GM12878 (cell line): ENCODE measurements around the gene TBC1D19. TPM values are rescaled to one million over a fixed set of nuclear protein-coding genes. Genes with fewer than 3 reads are reported as not detected.

ENCODE experiments used
- RUNX3 ChIP-seq: IDR thresholded peaks from 2 replicates; pipeline ENCODE4 v1.6.1; 2012; ENCODE audit warnings: low read length, inconsistent platforms
- polyA plus RNA-seq, 11 experiments: library from polyadenylated mRNA; depleted of rRNA in 4 of 11; unstranded in 6 of 11; stranded (reverse) in 5 of 11; fragments of >200 nt; fragmentation: Nextera tagmentation in 4 of 11; fragmentation: Illumina TruSeq in 1 of 11; extraction: Ambion mirVana in 4 of 11; extraction: Trizol in 1 of 11; gene quantifications; 1 replicate in 1 of 11; 2 replicates in 10 of 11; pipeline versions ENCODE4 v1.2.1 to v1.2.3, GENCODE V29; 2011 to 2016; ENCODE audit warnings: inconsistent platforms in 2 of 11, missing spikeins in 2 of 11, low read depth in 1 of 11
- total RNA-seq, 4 experiments: library from RNA; depleted of rRNA in 3 of 4; stranded (reverse); fragments of >200 nt in 3 of 4; fragmentation: Illumina TruSeq in 1 of 4; extraction: Trizol in 1 of 4; gene quantifications; 2 replicates each; pipeline versions ENCODE4 v1.2.1 to v1.2.3, GENCODE V29; 2013 to 2021
- TF ChIP-seq, protein P1 (sequence below): IDR thresholded peaks from 2 replicates; pipeline ENCODE4 v1.6.1; 2012; ENCODE audit warnings: improper control_type of control experiment, low read depth, low read length; ENCODE audit not compliant: insufficient replicate concordance
- TF ChIP-seq, protein P2 (sequence below): fragments of 450-650 bp; IDR thresholded peaks from 2 replicates; pipeline ENCODE4 v1.6.1; 2016; ENCODE audit warnings: mild to moderate bottlenecking
- TF ChIP-seq, protein P3 (sequence below): fragments of 450-650 bp; IDR thresholded peaks from 2 replicates; pipeline ENCODE4 v1.6.1; 2017; ENCODE audit warnings: mild to moderate bottlenecking, moderate library complexity

Gene TBC1D19
- total and polyA plus RNA-seq, 10 of the 15 experiments (the other 5 are each of a cell fraction or from before 2014, with no cell fraction given): 0.29 to 3.9 (median 2.1) TPM

DNA sequence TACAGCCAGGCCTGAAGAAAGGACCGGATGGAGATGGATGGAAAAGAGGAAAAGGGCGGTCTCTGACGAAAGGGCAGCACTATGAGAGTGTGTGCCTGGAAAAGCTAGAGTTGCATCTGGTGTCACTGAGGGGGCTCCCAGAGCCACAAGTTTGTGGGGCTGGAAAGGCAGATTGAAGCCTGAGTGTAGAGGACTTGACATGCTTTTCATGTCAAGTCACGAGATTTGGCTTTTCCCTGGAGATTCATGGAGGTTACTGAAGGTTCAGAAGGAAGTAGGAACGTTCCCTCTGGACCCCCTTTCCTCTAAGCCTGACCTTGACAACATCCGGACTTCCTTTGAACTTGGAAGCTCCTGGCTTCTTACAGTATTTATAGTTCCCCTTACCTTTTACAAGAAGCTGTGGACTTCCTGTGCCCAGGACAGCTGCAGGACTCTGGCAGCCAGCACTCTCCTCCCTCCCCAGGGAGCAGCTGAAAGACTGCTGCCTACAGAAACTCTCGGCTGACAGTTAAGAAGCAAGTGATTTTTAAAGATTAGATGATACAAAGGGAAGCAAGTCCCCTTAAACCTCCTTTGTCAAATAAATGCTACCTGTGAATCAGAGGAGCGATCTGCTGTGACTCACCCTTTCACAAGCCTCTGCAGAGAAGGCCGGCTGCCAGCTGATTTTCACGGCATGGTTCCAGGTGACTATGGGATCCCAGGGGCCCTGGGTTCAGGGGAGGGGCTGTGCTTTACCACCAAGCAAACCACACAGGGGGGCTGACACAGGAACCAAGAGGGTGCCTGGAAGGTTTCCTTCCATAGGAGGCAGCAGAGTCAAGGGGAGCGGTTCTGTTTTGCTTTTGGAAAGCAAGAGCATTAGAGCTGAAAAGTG is 203.8 kb downstream of the TBC1D19 start (continued):
- TF ChIP-seq, protein P1, sequence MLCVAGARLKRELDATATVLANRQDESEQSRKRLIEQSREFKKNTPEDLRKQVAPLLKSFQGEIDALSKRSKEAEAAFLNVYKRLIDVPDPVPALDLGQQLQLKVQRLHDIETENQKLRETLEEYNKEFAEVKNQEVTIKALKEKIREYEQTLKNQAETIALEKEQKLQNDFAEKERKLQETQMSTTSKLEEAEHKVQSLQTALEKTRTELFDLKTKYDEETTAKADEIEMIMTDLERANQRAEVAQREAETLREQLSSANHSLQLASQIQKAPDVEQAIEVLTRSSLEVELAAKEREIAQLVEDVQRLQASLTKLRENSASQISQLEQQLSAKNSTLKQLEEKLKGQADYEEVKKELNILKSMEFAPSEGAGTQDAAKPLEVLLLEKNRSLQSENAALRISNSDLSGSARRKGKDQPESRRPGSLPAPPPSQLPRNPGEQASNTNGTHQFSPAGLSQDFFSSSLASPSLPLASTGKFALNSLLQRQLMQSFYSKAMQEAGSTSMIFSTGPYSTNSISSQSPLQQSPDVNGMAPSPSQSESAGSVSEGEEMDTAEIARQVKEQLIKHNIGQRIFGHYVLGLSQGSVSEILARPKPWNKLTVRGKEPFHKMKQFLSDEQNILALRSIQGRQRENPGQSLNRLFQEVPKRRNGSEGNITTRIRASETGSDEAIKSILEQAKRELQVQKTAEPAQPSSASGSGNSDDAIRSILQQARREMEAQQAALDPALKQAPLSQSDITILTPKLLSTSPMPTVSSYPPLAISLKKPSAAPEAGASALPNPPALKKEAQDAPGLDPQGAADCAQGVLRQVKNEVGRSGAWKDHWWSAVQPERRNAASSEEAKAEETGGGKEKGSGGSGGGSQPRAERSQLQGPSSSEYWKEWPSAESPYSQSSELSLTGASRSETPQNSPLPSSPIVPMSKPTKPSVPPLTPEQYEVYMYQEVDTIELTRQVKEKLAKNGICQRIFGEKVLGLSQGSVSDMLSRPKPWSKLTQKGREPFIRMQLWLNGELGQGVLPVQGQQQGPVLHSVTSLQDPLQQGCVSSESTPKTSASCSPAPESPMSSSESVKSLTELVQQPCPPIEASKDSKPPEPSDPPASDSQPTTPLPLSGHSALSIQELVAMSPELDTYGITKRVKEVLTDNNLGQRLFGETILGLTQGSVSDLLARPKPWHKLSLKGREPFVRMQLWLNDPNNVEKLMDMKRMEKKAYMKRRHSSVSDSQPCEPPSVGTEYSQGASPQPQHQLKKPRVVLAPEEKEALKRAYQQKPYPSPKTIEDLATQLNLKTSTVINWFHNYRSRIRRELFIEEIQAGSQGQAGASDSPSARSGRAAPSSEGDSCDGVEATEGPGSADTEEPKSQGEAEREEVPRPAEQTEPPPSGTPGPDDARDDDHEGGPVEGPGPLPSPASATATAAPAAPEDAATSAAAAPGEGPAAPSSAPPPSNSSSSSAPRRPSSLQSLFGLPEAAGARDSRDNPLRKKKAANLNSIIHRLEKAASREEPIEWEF: no peak
- TF ChIP-seq, protein P2, sequence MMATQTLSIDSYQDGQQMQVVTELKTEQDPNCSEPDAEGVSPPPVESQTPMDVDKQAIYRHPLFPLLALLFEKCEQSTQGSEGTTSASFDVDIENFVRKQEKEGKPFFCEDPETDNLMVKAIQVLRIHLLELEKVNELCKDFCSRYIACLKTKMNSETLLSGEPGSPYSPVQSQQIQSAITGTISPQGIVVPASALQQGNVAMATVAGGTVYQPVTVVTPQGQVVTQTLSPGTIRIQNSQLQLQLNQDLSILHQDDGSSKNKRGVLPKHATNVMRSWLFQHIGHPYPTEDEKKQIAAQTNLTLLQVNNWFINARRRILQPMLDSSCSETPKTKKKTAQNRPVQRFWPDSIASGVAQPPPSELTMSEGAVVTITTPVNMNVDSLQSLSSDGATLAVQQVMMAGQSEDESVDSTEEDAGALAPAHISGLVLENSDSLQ: no peak
- TF ChIP-seq, protein P3, sequence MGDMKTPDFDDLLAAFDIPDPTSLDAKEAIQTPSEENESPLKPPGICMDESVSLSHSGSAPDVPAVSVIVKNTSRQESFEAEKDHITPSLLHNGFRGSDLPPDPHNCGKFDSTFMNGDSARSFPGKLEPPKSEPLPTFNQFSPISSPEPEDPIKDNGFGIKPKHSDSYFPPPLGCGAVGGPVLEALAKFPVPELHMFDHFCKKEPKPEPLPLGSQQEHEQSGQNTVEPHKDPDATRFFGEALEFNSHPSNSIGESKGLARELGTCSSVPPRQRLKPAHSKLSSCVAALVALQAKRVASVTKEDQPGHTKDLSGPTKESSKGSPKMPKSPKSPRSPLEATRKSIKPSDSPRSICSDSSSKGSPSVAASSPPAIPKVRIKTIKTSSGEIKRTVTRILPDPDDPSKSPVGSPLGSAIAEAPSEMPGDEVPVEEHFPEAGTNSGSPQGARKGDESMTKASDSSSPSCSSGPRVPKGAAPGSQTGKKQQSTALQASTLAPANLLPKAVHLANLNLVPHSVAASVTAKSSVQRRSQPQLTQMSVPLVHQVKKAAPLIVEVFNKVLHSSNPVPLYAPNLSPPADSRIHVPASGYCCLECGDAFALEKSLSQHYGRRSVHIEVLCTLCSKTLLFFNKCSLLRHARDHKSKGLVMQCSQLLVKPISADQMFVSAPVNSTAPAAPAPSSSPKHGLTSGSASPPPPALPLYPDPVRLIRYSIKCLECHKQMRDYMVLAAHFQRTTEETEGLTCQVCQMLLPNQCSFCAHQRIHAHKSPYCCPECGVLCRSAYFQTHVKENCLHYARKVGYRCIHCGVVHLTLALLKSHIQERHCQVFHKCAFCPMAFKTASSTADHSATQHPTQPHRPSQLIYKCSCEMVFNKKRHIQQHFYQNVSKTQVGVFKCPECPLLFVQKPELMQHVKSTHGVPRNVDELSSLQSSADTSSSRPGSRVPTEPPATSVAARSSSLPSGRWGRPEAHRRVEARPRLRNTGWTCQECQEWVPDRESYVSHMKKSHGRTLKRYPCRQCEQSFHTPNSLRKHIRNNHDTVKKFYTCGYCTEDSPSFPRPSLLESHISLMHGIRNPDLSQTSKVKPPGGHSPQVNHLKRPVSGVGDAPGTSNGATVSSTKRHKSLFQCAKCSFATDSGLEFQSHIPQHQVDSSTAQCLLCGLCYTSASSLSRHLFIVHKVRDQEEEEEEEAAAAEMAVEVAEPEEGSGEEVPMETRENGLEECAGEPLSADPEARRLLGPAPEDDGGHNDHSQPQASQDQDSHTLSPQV: no peak
- peak; percentile 28; the same call in 1 of the 2 replicates for TF ChIP-seq RUNX3
